Neuronal stem cell (in vitro differentiated cells): ENCODE results near the gene LRIG1.

Experiments used
- DNase-seq: peaks from one replicate; pipeline ENCODE4 v3.0.0-alpha.2; 2013; ENCODE audit warnings: low spot score
- H2AFZ ChIP-seq: one replicate; pipeline ENCODE4 v1.6.1; 2013; ENCODE audit warnings: mild to moderate bottlenecking, low read length, inconsistent platforms
- H2AK5ac ChIP-seq: 2 replicates; pipeline ENCODE4 v1.6.1; 2013; ENCODE audit warnings: low read depth, mild to moderate bottlenecking, inconsistent platforms, low read length, moderate library complexity, mixed read lengths
- H2BK120ac ChIP-seq: 2 replicates; pipeline ENCODE4 v1.6.1; 2013; ENCODE audit warnings: low read depth, mild to moderate bottlenecking, inconsistent platforms, low read length, moderate library complexity, mixed read lengths
- H2BK12ac ChIP-seq: one replicate; pipeline ENCODE4 v1.6.1; 2013; ENCODE audit warnings: low read length, inconsistent platforms
- H2BK15ac ChIP-seq: 2 replicates; pipeline ENCODE4 v1.6.1; 2013; ENCODE audit warnings: mild to moderate bottlenecking, low read length, inconsistent platforms, mixed read lengths
- H2BK5ac ChIP-seq: one replicate; pipeline ENCODE4 v1.6.1; 2013; ENCODE audit warnings: inconsistent platforms, mild to moderate bottlenecking, low read length, moderate library complexity
- H3K14ac ChIP-seq: one replicate; pipeline ENCODE4 v1.6.1; 2013; ENCODE audit warnings: low read length, inconsistent platforms
- H3K18ac ChIP-seq: 2 replicates; pipeline ENCODE4 v1.6.1; 2013; ENCODE audit warnings: low read length, inconsistent platforms
- H3K23ac ChIP-seq: 2 replicates; pipeline ENCODE4 v1.6.1; 2013; ENCODE audit warnings: low read depth, mild to moderate bottlenecking, mixed read lengths, low read length, inconsistent platforms; ENCODE audit not compliant: poor library complexity
- H3K27ac ChIP-seq: replicated peaks from 3 replicates; pipeline ENCODE4 v1.5.1; 2013; ENCODE audit warnings: low read length, inconsistent platforms
- H3K27me3 ChIP-seq, 3 experiments: 2 replicates each; pipeline ENCODE4 v1.6.1; 2013; ENCODE audit warnings: low read length in 3 of 3, mild to moderate bottlenecking in 2 of 3, inconsistent platforms in 1 of 3, low read depth in 1 of 3, mixed read lengths in 1 of 3, moderate library complexity in 1 of 3; ENCODE audit not compliant: control insufficient read depth in 3 of 3, insufficient read depth in 3 of 3
- H3K36me3 ChIP-seq, 2 donors: replicated peaks in 1 of 2; 2 replicates each; pipeline ENCODE4 v1.6.1; 2013; ENCODE audit warnings: low read length in 2 of 2; ENCODE audit not compliant: control insufficient read depth in 2 of 2, insufficient read depth in 2 of 2
- H3K4ac ChIP-seq: 2 replicates; pipeline ENCODE4 v1.6.1; 2013; ENCODE audit warnings: inconsistent platforms, mild to moderate bottlenecking, low read length, moderate library complexity
- H3K4me1 ChIP-seq, 2 donors: 1 replicate in 1 of 2; 2 replicates in 1 of 2; pipeline ENCODE4 v1.6.1; 2013; ENCODE audit warnings: low read length in 2 of 2, low read depth in 1 of 2; ENCODE audit not compliant: control insufficient read depth in 2 of 2, insufficient read depth in 1 of 2
- H3K4me2 ChIP-seq: one replicate; pipeline ENCODE4 v1.6.1; 2013; ENCODE audit warnings: mild to moderate bottlenecking, low read length, inconsistent platforms; ENCODE audit not compliant: insufficient read depth, poor library complexity, severe bottlenecking
- H3K4me3 ChIP-seq, 2 donors: 2 replicates each; pipeline ENCODE4 v1.5.1; 2013; ENCODE audit warnings: low read length in 2 of 2, mild to moderate bottlenecking in 2 of 2, inconsistent platforms in 1 of 2, moderate library complexity in 1 of 2
- H3K79me1 ChIP-seq: one replicate; pipeline ENCODE4 v1.6.1; 2013; ENCODE audit warnings: low read depth, mild to moderate bottlenecking, inconsistent platforms, low read length, moderate library complexity
- H3K9ac ChIP-seq: one replicate; pipeline ENCODE4 v1.6.1; 2013; ENCODE audit warnings: mild to moderate bottlenecking, low read depth, low read length, inconsistent platforms; ENCODE audit not compliant: poor library complexity
- H3K9me3 ChIP-seq, 2 donors: replicated peaks in 1 of 2; 2 replicates each; pipeline versions ENCODE3 to v1.6.1; 2013; ENCODE audit warnings: low read length in 2 of 2, mild to moderate bottlenecking in 2 of 2, inconsistent platforms in 1 of 2, low read depth in 1 of 2, mixed read lengths in 1 of 2, moderate library complexity in 1 of 2; ENCODE audit not compliant: control insufficient read depth in 2 of 2, insufficient read depth in 1 of 2
- H4K8ac ChIP-seq: one replicate; pipeline ENCODE4 v1.6.1; 2013; ENCODE audit warnings: low read depth, mild to moderate bottlenecking, inconsistent platforms, low read length, moderate library complexity
- H4K91ac ChIP-seq: one replicate; pipeline ENCODE4 v1.6.1; 2013; ENCODE audit warnings: low read length, low read depth, mild to moderate bottlenecking, inconsistent platforms; ENCODE audit not compliant: poor library complexity
- WGBS, 2 donors: extraction: QIAGEN DNeasy Blood & Tissue Kit; methylation state at CpG; one replicate each; pipeline ENCODE4 v1.1.7; 2013; ENCODE audit warnings: missing lambda C conversion rate in 2 of 2, mixed read lengths in 1 of 2; ENCODE audit not compliant: insufficient read length in 2 of 2, insufficient replicate concordance in 1 of 2; ENCODE audit errors: extremely low coverage in 2 of 2; 5-methylcytosine and 5-hydroxymethylcytosine counted together

Gene LRIG1

DNA sequence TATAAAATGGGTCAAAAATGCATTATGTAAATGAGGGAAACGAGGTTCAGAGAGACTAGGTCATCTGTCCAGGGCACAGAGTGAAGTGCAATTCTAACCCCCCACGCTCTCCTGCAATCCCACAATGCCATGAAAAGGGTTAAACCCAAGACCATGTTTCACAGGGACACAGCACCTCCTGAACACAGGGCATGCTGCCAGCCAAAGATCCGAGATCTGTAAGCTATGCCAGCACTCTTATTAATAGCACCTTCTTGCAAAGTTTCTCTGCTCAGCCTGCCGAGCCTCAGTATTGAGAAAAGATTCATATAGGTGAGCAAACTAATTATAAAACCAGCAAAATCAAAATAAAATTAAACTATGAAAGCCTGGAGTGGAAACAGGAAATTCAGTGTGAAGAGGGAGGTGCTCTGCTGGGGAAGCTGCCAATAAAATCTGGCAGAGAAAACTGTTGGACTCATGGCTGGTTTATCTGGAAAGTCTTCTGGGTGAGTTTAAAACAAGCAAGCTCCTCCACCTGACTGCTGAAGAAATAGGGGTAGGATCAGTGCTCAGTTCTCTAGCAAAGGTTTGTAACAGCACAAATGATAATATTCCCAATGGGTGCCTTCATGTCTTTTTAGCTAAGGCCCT, 50.3 kb downstream of the LRIG1 start:
- no peaks in the 10 kb centered on the region for H3K9me3 ChIP-seq
- no peak overlapping the region for H2AFZ ChIP-seq
- no peak overlapping the region for H3K4me3 ChIP-seq
- H3K4me2 ChIP-seq: no peak overlapping the region
- H2BK120ac ChIP-seq: no peak overlapping the region
- no peak overlapping the region for H3K18ac ChIP-seq
- H3K23ac ChIP-seq: no peak overlapping the region
- no peak overlapping the region for H4K8ac ChIP-seq
- WGBS, 2 donors: no CpG with 5 or more reads among the region's 4 CpGs
- no peak overlapping the region for H2BK12ac ChIP-seq
- H3K9ac ChIP-seq: no peak overlapping the region
- no peak overlapping the region for H3K14ac ChIP-seq
- peaks cover 5 to 29% of the 10 kb centered on the region in 2 donors for H3K4me1 ChIP-seq
- H3K4ac ChIP-seq: no peak overlapping the region
- H3K27ac ChIP-seq: no peak overlapping the region
- peaks cover 44 to 94% of the 10 kb centered on the region in 2 donors for H3K36me3 ChIP-seq
- no peak for DNase-seq
- no peak overlapping the region for H2BK15ac ChIP-seq
- H3K79me1 ChIP-seq: peaks cover 5% of the 10 kb centered on the region
- no peak overlapping the region for H2BK5ac ChIP-seq
- no peak overlapping the region for H2AK5ac ChIP-seq
- H3K27me3 ChIP-seq: no peaks in the 10 kb centered on the region
- H4K91ac ChIP-seq: no peak overlapping the region

DNA sequence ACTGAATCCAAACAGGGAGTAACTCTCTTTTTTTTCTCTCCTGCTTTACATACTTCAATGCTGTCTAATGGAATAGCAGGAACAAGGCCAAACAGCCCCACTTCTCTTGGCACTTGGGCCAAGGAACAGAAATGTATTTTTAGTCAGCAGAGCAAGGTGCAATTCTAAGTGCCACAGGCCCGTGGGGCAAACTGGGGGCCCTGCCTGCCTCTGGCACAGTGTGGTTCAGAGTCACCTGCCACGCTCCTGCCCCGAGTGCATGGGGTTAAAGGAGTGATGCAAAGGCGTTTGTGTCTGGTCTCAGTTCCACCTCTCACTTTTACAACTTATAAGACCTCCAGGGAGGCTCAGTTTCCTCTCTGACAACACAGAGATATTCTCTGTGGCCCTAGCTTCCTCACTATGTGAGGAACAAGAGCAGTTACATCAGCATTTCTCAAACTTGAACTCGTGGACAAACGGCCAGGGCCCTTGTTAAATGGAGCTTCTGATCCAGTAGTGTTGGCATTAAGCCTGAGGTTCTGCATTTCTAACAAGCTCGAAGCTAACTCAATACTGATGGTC, 51.3 kb downstream of the LRIG1 start:
- no peak for DNase-seq
- Histone ChIP-seq H3K27ac (no peak overlapping the region), H3K4me2 (no peak overlapping the region)

DNA sequence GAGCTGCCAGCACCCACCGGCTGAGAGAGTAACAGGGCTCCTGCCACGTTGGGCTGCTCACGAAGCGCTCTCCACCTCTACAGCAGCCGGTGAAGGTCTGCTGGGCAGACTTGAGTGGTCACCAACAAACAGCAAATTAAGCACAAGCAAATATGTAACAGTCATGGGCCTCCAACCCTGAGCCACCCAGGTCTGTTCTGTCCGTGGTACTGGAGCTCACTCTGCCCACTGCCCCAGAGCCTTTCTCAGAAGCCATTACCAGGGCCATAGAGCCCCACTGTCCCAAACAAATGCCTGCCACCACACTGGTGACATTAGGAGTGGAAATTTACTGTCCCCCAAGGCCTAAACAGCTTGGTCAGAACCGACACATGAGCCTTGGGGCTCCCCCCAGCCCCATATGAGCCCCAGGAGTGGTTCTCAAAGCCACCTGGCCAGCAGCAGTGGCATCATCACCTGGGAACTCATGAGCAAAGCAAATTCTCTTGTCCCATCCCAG, 56.6 kb downstream of the LRIG1 start:
- Histone ChIP-seq H3K23ac (no peak overlapping the region), H2BK120ac (no peak overlapping the region), H2BK5ac (no peak overlapping the region), H3K14ac (no peak overlapping the region), H2BK12ac (no peak overlapping the region), H3K27me3 (no peaks in the 10 kb centered on the region), H3K9ac (no peak overlapping the region), H3K27ac (peak overlapping the region; percentile 44), H2BK15ac (no peak overlapping the region), H3K4ac (no peak overlapping the region), H4K8ac (no peak overlapping the region), H4K91ac (no peak overlapping the region), H3K79me1 (peaks cover 6% of the 10 kb centered on the region), H3K4me3 (no peak overlapping the region), H3K9me3 (no peaks in the 10 kb centered on the region), H3K4me1 (peaks cover 31 to 50% of the 10 kb centered on the region in 2 donors), H2AFZ (no peak overlapping the region), H3K18ac (peak overlapping the region; percentile 32), H3K4me2 (no peak overlapping the region), H3K36me3 (peaks cover 39 to 86% of the 10 kb centered on the region in 2 donors), H2AK5ac (no peak overlapping the region)
- no CpG with 5 or more reads among the region's 7 CpGs for WGBS, 2 donors
- DNase-seq: no peak

More for the DNA sequence above, 51.3 kb downstream of the LRIG1 start:
- peaks cover 5% of the 10 kb centered on the region for H3K79me1 ChIP-seq
- H4K91ac ChIP-seq: no peak overlapping the region
- H2BK15ac ChIP-seq: no peak overlapping the region
- H3K23ac ChIP-seq: no peak overlapping the region
- no peak overlapping the region for H3K14ac ChIP-seq
- no peak overlapping the region for H2AFZ ChIP-seq
- H3K4me3 ChIP-seq: no peak overlapping the region
- no peak overlapping the region for H2BK12ac ChIP-seq
- H3K27me3 ChIP-seq: no peaks in the 10 kb centered on the region
- H2AK5ac ChIP-seq: no peak overlapping the region
- H4K8ac ChIP-seq: no peak overlapping the region
- H3K18ac ChIP-seq: no peak overlapping the region
- peaks cover 44 to 93% of the 10 kb centered on the region in 2 donors for H3K36me3 ChIP-seq
- no peak overlapping the region for H2BK5ac ChIP-seq
- no peak overlapping the region for H2BK120ac ChIP-seq
- no peak overlapping the region for H3K4ac ChIP-seq
- H3K4me1 ChIP-seq: peaks cover 4 to 27% of the 10 kb centered on the region in 2 donors
- no CpG with 5 or more reads among the region's 7 CpGs for WGBS, 2 donors
- no peaks in the 10 kb centered on the region for H3K9me3 ChIP-seq
- H3K9ac ChIP-seq: no peak overlapping the region

DNA sequence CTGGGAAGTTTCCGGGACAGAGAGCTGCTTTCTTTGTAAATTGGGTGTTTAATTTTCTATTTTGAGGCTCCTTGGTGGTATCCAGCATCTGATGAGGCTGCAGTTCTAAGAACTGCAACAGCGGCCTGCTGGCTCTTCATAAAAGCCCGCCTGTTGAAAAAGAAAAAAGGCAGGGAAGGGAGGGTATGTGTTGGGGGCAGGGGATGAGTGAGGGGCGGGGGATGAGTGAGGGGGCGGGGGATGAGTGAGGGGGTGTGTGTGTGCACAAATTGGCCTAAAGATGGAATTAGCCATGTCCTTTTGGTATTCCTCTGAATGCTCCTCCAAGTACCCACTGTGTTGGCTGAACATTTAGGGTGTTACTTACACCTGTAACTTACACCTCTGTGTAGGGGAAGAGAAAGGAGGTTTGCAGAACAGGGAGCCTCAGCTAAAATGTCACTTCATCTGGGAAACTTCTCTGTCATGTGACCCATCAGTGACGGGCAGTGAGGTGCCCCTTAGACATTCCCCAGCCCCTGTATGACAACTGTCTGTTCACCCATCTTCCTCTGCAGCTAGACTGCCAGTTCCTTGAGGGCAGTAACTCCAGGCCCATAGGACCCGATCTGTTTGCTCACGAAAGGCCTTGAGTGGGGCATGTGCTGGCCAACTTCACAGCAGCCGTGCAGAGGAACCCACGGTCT, 57.6 kb downstream of the LRIG1 start:
- Histone ChIP-seq H3K23ac (no peak overlapping the region), H4K91ac (no peak overlapping the region), H3K4me2 (no peak overlapping the region), H2AK5ac (no peak overlapping the region), H3K14ac (no peak overlapping the region), H2BK12ac (no peak overlapping the region), H3K27me3 (no peaks in the 10 kb centered on the region), H3K9ac (peak overlapping the region; percentile 36), H3K36me3 (peaks cover 40 to 86% of the 10 kb centered on the region in 2 donors), H3K18ac (peak overlapping the region; percentile 1), H3K9me3 (no peaks in the 10 kb centered on the region), H3K79me1 (peaks cover 9% of the 10 kb centered on the region), H3K4ac (no peak overlapping the region), H3K27ac (peak overlapping the region; percentile 80), H2BK120ac (no peak overlapping the region), H3K4me3 (no peak overlapping the region), H4K8ac (no peak overlapping the region), H2BK5ac (no peak overlapping the region), H2BK15ac (no peak overlapping the region), H2AFZ (peak overlapping the region; percentile 32), H3K4me1 (peaks cover 31 to 55% of the 10 kb centered on the region in 2 donors)
- no peak for DNase-seq
- WGBS, 2 donors: no CpG with 5 or more reads among the region's 10 CpGs
